HG03039 (cell line): Measurements from ENCODE around the gene PPBP.
"Not testable (repeated sequence)": the region's sequence is repeated elsewhere in the genome, so short reads cannot be mapped to it uniquely, and the experiment has no call there.

ENCODE experiments used
- ATAC-seq: cut with Tn5 transposase; IDR thresholded peaks from one replicate; pipeline ENCODE4 v1.9.1; 2021; ENCODE audit warnings: mild to moderate bottlenecking, moderate library complexity; ENCODE audit not compliant: unreplicated experiment

The PPBP gene

DNA sequence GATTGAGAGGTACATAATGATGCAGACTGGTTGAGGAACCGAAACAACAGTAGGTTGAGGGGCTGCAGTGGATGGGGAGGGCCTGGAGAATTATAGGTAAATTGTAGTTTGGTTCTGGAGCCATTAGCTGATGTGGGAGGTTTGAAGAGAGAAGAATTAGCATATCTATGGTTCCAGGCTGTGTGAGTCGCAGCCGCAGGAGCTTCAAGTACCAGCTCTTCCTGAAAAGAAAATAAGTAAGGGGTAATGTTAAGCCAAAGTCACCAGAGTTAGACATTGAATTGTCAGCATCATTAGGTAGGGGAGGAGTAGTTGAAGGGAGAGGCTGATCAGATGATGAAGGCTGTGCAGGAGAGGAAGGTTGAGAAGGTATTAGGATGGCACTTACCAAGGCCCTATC lies 35.6 kb downstream of the PPBP start:
- ATAC-seq: no peak

DNA sequence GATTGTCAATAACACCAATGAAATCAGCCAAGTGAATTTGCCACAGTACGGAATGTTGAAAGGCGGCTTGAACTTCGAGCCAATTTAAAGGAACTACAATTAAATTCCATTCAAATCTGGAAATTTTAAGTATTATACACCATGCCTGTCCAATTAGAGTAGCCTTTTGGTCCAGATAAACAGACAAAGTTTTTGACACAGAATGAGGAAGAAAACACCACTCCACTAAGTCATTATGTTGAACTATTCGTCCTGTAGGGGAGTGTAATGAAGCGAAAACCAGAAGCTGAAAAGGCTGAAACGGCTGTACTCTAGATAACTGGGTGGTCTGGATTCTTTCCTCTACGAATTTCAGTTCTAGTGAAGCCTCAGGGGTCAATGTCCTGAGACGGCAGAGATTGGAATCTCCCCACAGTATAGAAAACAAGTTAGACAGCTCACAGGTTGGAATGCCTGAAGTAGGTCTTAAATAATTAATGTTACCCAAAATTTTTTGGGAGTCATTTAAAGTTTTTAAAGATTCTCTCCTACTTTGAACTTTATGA lies 37.5 kb downstream of the PPBP start:
- not testable (repeated sequence) for ATAC-seq

DNA sequence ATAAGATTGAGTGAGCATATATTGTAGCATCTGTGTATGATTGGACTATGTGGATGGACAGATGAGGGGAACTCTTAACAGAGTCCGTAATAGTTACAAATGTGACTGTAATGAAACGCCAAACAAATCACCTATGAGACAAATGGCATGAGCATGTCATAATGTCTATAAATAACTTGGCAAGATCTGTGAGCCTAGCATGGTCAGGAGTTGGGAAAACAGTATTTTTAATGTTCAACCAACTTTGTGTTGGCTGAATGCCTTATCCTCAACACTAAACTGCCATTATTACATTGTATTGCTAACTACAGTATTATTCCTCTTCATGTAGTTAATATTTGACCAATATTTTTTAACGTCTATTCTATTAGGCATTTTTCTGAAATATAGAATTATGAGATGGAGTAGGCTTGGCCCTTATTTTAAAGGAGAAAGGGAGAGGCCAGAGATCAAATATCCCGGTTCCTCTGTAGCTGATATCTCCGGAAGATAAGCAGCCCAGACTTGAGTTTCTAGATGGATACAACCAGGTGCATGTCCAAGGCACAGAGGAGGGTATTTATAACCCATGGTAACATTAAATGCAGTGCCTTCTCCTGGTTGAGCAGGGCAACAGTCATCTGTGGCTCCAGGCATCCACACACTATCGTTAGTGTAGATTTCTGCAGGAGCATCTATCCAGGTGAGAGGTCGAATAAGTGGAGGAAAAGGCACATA lies 38.8 kb downstream of the PPBP start:
- no peak for ATAC-seq

DNA sequence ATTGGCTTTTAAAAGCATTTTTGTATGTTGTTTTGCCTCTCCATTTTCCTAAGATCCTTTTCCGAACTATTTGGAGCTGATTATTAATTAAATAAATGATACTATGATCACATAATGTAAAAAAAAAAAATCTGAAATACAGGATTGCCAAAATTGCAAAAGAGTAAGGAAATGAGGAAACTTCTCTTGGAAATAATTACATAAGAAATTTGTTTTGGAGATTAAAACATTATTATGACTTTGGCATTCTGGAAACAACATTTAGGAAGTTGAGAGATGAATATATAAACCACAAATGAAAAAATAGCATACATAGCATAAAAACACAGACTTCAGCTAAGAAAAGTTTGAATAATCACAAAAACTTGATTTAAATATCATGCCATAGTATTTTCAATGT lies 39.7 kb downstream of the PPBP start:
- ATAC-seq: no peak

DNA sequence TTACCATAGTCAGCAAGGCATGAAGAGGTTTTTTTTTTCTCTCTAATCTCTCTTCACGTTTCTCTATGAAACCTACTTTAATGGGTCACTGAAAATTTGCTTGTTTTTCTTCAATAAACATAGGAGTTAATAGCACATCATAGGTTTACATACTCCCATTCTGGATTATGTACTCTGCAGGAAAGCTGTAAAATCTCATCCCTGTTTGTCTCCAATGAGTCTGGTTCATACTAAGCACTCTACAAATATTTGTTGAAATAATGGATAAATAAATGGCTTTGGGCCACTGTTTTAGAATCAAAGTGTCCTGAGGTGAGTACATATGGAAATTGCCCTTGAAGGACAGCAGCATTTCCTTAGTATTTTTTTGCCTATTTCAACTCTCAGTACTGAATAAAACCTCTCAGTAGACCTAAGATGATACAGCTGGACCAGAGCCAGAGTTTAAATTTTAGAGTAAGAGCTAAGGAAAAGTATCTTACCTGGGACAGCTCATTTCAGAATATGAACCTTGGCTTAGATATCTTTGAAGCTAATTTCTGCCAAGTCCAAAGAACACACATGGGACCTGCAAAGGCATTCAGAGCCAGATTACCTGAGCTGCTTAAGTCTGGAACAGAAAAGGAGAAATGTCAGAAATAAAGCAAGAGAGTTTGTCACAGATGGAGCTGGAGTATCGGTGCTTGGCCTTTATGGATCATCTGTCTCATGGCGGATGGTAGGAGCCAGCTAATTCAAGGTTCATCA lies 40.6 kb downstream of the PPBP start:
- no peak for ATAC-seq

DNA sequence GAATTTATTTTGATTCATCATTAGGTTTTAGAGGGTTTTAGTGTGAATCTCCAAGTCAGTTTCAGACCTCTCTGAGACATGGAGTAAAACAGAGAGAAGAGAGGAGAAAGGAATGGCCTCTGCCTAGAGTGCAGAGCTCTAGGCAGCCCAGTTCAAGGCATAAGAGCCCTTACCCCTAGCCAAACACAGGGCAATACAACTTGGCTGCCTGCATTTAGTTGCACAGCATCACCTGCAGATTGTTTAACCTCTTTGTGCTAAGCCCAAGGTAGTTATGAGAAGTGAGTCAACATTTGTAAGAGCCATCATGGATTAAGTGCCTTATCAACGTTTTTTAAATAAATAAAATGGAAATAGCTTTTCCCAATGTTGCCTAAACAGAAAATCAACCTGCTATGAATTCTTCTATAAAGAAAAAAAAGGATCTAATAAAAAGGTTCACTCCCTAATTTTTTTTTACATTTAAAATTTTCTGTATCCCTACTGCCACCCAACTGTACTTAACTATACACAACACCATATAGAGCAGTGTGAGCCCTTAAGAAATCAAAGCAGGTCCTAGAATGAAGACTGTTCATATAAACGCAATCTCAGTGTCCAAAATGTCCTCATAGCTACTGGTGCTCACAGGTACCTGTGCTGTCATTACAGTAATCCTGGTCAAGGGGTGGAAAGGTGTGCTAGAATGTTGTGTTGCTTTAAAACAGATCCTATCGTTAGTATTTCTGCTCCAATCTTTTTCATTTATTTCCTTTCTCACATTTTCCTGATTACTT lies 42.1 kb downstream of the PPBP start:
- no peak for ATAC-seq

DNA sequence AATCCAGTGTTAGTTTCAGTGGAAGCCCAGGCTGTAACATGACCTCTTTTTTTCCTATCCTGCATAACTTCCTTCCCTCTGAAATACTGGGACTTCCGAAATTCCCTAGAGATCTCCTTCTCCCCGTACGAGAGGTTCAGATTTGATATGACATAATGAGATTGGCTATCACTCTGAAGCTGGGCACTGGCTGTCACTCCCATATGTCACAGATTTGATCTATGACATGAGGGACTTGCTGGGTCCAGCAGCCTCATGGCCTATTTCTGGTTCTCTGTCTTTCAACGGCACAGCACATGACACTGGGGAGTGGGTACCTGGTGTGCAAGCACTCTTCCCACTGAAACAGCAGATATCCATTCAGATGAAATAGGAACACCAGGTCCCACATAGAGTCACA lies 42.9 kb downstream of the PPBP start:
- ATAC-seq: no peak

DNA sequence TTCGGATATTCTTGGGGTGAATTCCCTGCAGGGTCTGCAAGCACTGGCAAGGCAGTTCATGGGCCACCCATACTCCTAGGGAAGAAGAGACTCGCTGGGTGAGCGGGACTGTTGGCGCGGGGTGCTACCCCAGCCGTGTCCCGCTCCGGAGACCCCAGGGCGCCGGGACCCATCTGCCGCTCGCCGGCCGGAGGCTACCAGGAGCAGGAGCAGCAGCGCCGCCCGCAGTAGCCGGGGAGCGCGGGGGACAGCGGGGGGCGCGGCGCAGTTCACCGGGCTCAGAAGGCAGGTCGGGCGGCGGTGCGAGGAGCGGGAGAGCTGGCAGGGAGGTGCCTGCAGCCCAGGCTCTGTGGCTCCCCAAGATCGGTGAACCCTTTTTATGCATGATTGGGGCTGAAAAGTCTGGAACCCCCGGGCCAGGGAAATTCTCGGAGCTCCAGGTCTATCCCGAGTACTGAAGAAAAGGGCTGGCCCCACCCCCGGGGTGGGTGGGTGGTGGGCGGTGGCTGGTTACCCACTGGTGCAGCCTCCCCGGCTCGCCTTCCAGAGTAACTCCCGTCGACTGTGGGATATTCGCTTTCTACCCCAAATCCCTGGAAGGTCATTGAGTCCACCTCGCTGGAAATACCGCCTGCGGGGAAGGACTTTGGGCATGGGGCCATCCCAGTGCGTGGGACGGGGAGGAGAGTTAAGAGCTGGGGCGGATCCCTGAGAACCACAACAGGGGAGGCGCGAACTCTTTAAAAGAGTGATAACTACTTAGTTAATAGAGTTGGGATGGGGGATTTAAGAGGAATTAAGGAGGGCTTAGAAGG lies 43.7 kb downstream of the PPBP start:
- no peak for ATAC-seq

DNA sequence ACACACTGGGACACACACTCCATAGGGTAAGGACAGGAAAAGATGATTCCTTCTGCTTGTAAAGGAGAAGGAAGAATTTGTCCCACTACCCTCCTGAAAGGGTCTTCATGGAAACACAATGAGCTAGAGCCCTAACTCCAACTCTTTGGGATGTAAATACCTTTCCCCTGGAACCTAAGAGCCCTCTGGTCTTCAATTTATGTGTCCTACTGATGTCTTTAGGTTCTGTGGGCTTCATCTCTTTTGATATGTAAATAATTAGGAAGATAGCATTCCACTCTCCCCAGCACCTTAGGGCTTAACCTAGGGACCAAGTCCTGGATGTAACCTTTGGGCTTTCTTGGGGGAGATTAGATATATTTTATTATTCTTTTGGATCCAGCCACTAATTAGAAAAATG lies 44.4 kb downstream of the PPBP start:
- ATAC-seq: no peak

DNA sequence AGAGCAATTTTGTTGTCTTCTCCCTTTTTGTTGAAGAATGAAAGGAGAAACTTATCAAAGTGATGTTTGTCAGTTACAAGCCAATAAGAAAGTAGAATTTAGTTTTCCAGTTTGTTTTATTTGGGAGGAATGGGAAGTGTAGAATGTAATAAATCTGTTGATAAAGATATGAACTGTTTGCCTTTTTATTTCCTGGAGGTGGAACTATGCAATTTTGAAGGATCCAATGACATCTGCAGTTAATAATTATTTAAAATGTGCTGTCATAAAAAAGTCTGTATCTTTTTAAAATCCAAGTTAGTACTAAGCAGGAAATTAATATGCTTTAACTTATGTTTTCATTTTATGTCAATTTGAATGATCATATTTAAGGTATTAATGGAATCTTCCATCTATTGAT lies 51.0 kb downstream of the PPBP start:
- ATAC-seq: no peak
